Suprapubic skin (tissue), 4 donors: Measurements from ENCODE around the gene TBC1D8. TPM values are rescaled to one million over a fixed set of nuclear protein-coding genes. Genes with fewer than 3 reads are reported as not detected.

Experiments used
- DNase-seq, 2 donors: peaks; one replicate each; pipeline ENCODE4 v3.0.0-alpha.2; 2019; ENCODE audit warnings: low spot score in 2 of 2
- H3K27ac ChIP-seq: fragments of 200-600 bp; sonication (generic); one replicate; pipeline ENCODE4 v1.5.1; 2019
- H3K27me3 ChIP-seq: fragments of 200-600 bp; sonication (generic); one replicate; pipeline ENCODE4 v1.5.1; 2019
- H3K36me3 ChIP-seq: fragments of 200-600 bp; sonication (generic); one replicate; pipeline ENCODE4 v1.5.1; 2019
- H3K4me1 ChIP-seq: fragments of 200-600 bp; sonication (generic); one replicate; pipeline ENCODE4 v1.5.1; 2019
- H3K4me3 ChIP-seq: fragments of 200-600 bp; sonication (generic); one replicate; pipeline ENCODE4 v1.5.1; 2019; ENCODE audit warnings: mild to moderate bottlenecking
- H3K9me3 ChIP-seq: fragments of 200-600 bp; sonication (generic); one replicate; pipeline ENCODE4 v1.5.1; 2019
- CTCF ChIP-seq, 2 donors: fragments of 200-600 bp in 1 of 2; fragments of 450-650 bp in 1 of 2; sonication (generic) in 1 of 2; IDR thresholded peaks; one replicate each; pipeline ENCODE4 v1.5.1; 2016 to 2019; ENCODE audit warnings: antibody characterized with exemption in 2 of 2, mild to moderate bottlenecking in 1 of 2, moderate library complexity in 1 of 2
- EP300 ChIP-seq: sonication (generic); formaldehyde crosslinking; IDR thresholded peaks from one replicate; pipeline ENCODE4 v1.6.1; 2017; ENCODE audit warnings: antibody characterized with exemption
- POLR2A ChIP-seq, 2 donors: fragments of 450-650 bp; IDR thresholded peaks; one replicate each; pipeline ENCODE4 v1.6.1; 2017; ENCODE audit warnings: antibody characterized with exemption in 2 of 2, mild to moderate bottlenecking in 2 of 2, moderate library complexity in 2 of 2
- POLR2AphosphoS5 ChIP-seq, 3 donors: sonication (generic); formaldehyde crosslinking; IDR thresholded peaks; one replicate each; pipeline ENCODE4 v1.6.1; 2017; ENCODE audit warnings: antibody characterized with exemption in 3 of 3
- WGBS: methylation state at CpG from one replicate; pipeline ENCODE4 v1.1.5; 2018; 5-methylcytosine and 5-hydroxymethylcytosine counted together
- total RNA-seq, 4 donors: library from RNA; depleted of rRNA; stranded (reverse); fragments of >200 nt; gene quantifications; one replicate each; pipeline ENCODE4 v1.1.0, GENCODE V29; 2016

Gene TBC1D8
- total RNA-seq, 4 donors from 2014 or later: 38.8 to 309 (median 68.3) TPM

GRCh38 chr2:101040761-101041160 is 110.4 kb downstream of the TBC1D8 start:
- Histone ChIP-seq H3K9me3 (no peaks in the 10 kb centered on the region), H3K27ac (no peak overlapping the region), H3K4me3 (no peak overlapping the region), H3K27me3 (no peaks in the 10 kb centered on the region), H3K36me3 (peaks cover 40% of the 10 kb centered on the region), H3K4me1 (no peaks in the 10 kb centered on the region)
- no peak for TF ChIP-seq POLR2AphosphoS5 (IDR thresholded peaks at IDR 0.05)
- TF ChIP-seq CTCF (IDR thresholded peaks at IDR 0.05): no peak
- TF ChIP-seq POLR2A (IDR thresholded peaks at IDR 0.05): no peak
- no peak for TF ChIP-seq EP300
- WGBS: 97% methylated on average over 6 of the region's 6 CpGs
- DNase-seq: no peak

- H3K36me3 ChIP-seq: peaks cover 46% of the 10 kb centered on the region
- H3K27me3 ChIP-seq: no peaks in the 10 kb centered on the region
- no peak overlapping the region for H3K4me3 ChIP-seq
- H3K9me3 ChIP-seq: no peaks in the 10 kb centered on the region
- TF ChIP-seq POLR2AphosphoS5 (IDR thresholded peaks at IDR 0.05) (no peak), POLR2A (IDR thresholded peaks at IDR 0.05) (no peak), EP300 (no peak), CTCF (IDR thresholded peaks at IDR 0.05) (no peak)
- 86% methylated on average over 13 of the region's 13 CpGs for WGBS
- peak in 1 of 2 donors; percentile 53 for DNase-seq
- no peaks in the 10 kb centered on the region for H3K4me1 ChIP-seq
- H3K27ac ChIP-seq: no peak overlapping the region
Observed at GRCh38 chr2:101040072-101040471, 111.1 kb downstream of the TBC1D8 start.

DNA sequence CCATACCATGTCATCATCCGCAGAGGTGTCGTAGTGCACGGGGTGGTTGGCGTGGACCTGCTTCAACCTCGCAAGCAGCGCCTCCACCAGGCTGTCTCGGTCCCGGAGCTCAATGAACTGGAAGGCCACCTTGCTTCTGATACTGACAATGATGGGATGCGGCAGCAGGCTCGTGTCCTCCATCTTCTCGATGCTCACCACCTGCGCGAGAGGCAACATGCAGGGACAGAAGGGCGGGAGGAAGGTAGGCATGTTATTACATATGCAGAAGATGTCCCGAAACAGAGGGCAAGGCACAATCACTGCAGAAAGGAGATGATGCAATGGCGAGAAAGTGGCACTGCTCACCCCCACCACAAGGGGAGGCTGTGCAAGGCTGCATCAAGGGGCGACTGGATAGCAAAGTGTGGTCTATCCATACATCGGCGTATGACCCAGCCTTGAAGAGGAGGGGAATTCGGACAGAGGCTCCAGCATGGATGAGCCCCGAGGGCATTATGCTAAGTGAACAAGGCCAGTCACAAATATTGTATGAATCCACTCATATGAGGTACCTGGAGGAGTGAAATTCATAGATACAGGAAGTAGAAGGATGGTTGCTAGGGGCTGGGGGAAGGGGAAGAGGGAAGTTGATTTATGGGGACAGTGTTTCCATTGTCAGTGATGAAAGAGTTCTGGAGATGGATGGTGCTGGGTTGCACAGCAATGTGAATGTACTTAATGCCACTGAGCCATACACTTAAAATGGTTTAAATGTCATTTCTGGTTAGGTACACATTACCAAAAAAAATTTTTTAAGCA is 112.5 kb downstream of the TBC1D8 start:
- H3K4me1 ChIP-seq: no peaks in the 10 kb centered on the region
- no peak for DNase-seq
- H3K4me3 ChIP-seq: no peak overlapping the region
- H3K27me3 ChIP-seq: no peaks in the 10 kb centered on the region
- TF ChIP-seq POLR2AphosphoS5 (IDR thresholded peaks at IDR 0.05) (no peak), CTCF (IDR thresholded peaks at IDR 0.05) (peak; percentile 22 to 56), POLR2A (IDR thresholded peaks at IDR 0.05) (no peak)
- no peak overlapping the region for H3K27ac ChIP-seq
- peaks cover 58% of the 10 kb centered on the region for H3K36me3 ChIP-seq
- 90% methylated on average over 21 of the region's 21 CpGs for WGBS
- H3K9me3 ChIP-seq: no peaks in the 10 kb centered on the region

- no peaks in the 10 kb centered on the region for H3K27me3 ChIP-seq
- no peak for TF ChIP-seq POLR2A (IDR thresholded peaks at IDR 0.05)
- no peak for TF ChIP-seq EP300
- no peak for TF ChIP-seq CTCF (IDR thresholded peaks at IDR 0.05)
- TF ChIP-seq POLR2AphosphoS5 (IDR thresholded peaks at IDR 0.05): no peak
- 90% methylated on average over 19 of the region's 19 CpGs for WGBS
- H3K4me3 ChIP-seq: no peak overlapping the region
- peaks cover 72% of the 10 kb centered on the region for H3K36me3 ChIP-seq
- no peak for DNase-seq
- no peaks in the 10 kb centered on the region for H3K9me3 ChIP-seq
- H3K4me1 ChIP-seq: no peaks in the 10 kb centered on the region
- H3K27ac ChIP-seq: no peak overlapping the region
Observed at GRCh38 chr2:101037161-101037755, 113.9 kb downstream of the TBC1D8 start.

GRCh38 chr2:101036562-101036961 is 114.6 kb downstream of the TBC1D8 start:
- Histone ChIP-seq H3K27ac (no peak overlapping the region), H3K4me1 (no peaks in the 10 kb centered on the region), H3K9me3 (no peaks in the 10 kb centered on the region), H3K36me3 (peaks cover 78% of the 10 kb centered on the region), H3K4me3 (no peak overlapping the region), H3K27me3 (no peaks in the 10 kb centered on the region)
- no peak for TF ChIP-seq POLR2A (IDR thresholded peaks at IDR 0.05)
- peak; percentile 21 to 22 for TF ChIP-seq CTCF (IDR thresholded peaks at IDR 0.05)
- WGBS: 77% methylated on average over 2 of the region's 2 CpGs
- no peak for DNase-seq
